ENCODE results near the gene PTPRE. TPM values are rescaled to one million over a fixed set of nuclear protein-coding genes. Genes with fewer than 3 reads are reported as not detected.

The PTPRE gene
- total RNA-seq, 1 experiment from 2014 or later = 7.9 TPM

GRCh38 chr10:128062881-128063563, 156.1 kb downstream of the PTPRE start:
- peaks cover 21% of the 10 kb centered on the region; the same call in 1 of the 2 replicates for H3F3A ChIP-seq (ENCODE audit: insufficient read depth, low read depth)
- H3K9me3 ChIP-seq (ENCODE audit: insufficient read depth, low read depth) = no peaks in the 10 kb centered on the region
- H3K4me1 ChIP-seq (replicated peaks; ENCODE audit: insufficient read depth) = peaks cover 21% of the 10 kb centered on the region
- H3K27ac ChIP-seq = no peak overlapping the region
- H3K9me2 ChIP-seq (ENCODE audit: insufficient read depth) = no peaks in the 10 kb centered on the region
- H3K27me3 ChIP-seq (ENCODE audit: insufficient read depth, low read depth) = no peaks in the 10 kb centered on the region
- no peak overlapping the region for H3K4me3 ChIP-seq
- intact Hi-C loops (cut with micrococcal nuclease; ENCODE audit: unreplicated experiment) = no loop called here
- no peaks in the 10 kb centered on the region for H3K79me2 ChIP-seq (ENCODE audit: low read depth)
- no peaks in the 10 kb centered on the region for H3K36me3 ChIP-seq (ENCODE audit: low read depth)
- no peak overlapping the region for H2AFZ ChIP-seq
- no TSS peak for BruUV-seq (replicated peaks)
- H3K4me2 ChIP-seq = no peak overlapping the region
- ChIA-PET CTCF (interaction anchor here (0.5 kb wide), 1 partner anchor 43 kb away, joined by 3 read pairs; no protein-coding TSS in a partner anchor), POLR2A (ENCODE audit: unreplicated experiment) (no interaction called here)
- no peak for DNase-seq
- H4K20me1 ChIP-seq (ENCODE audit: insufficient read depth) = no peaks in the 10 kb centered on the region
- no peak for TF ChIP-seq EZH2 (IDR thresholded peaks at IDR 0.05; ENCODE audit: low read depth)
- TF ChIP-seq CTCF (conservative IDR thresholded peaks at IDR 0.05) = no peak

- CTCF ChIA-PET = interaction anchor here (0.5 kb wide), 1 partner anchor 43 kb away, joined by 3 read pairs; no protein-coding TSS in a partner anchor
- intact Hi-C loops (cut with micrococcal nuclease; ENCODE audit: unreplicated experiment) = no loop called here
- no peak overlapping the region for H2AFZ ChIP-seq
- no peaks in the 10 kb centered on the region for H3K9me2 ChIP-seq (ENCODE audit: insufficient read depth)
- no peak for TF ChIP-seq EZH2 (IDR thresholded peaks at IDR 0.05; ENCODE audit: low read depth)
- TF ChIP-seq CTCF (conservative IDR thresholded peaks at IDR 0.05) = no peak
- POLR2A ChIA-PET (ENCODE audit: unreplicated experiment) = no interaction called here
- no peak for DNase-seq
- no peak overlapping the region for H3K4me2 ChIP-seq
- H3F3A ChIP-seq (ENCODE audit: insufficient read depth, low read depth) = peaks cover 21% of the 10 kb centered on the region; the same call in 1 of the 2 replicates
- H3K27me3 ChIP-seq (ENCODE audit: insufficient read depth, low read depth) = no peaks in the 10 kb centered on the region
- H3K4me3 ChIP-seq = no peak overlapping the region
- H3K79me2 ChIP-seq (ENCODE audit: low read depth) = no peaks in the 10 kb centered on the region
- H3K36me3 ChIP-seq (ENCODE audit: low read depth) = no peaks in the 10 kb centered on the region
- H3K4me1 ChIP-seq (replicated peaks; ENCODE audit: insufficient read depth) = peaks cover 21% of the 10 kb centered on the region
- BruUV-seq (replicated peaks) = no TSS peak
- H3K9me3 ChIP-seq (ENCODE audit: insufficient read depth, low read depth) = no peaks in the 10 kb centered on the region
- peak overlapping the region; percentile 68 for H3K27ac ChIP-seq
- H4K20me1 ChIP-seq (ENCODE audit: insufficient read depth) = no peaks in the 10 kb centered on the region
Measured at GRCh38 chr10:128063736-128064107, 156.8 kb downstream of the PTPRE start.

- ChIA-PET CTCF (no interaction called here), POLR2A (ENCODE audit: unreplicated experiment) (no interaction called here)
- H4K20me1 ChIP-seq (ENCODE audit: insufficient read depth) = no peaks in the 10 kb centered on the region
- no peaks in the 10 kb centered on the region for H3K9me2 ChIP-seq (ENCODE audit: insufficient read depth)
- TF ChIP-seq EZH2 (IDR thresholded peaks at IDR 0.05; ENCODE audit: low read depth) (no peak), CTCF (conservative IDR thresholded peaks at IDR 0.05) (no peak)
- peaks cover 21% of the 10 kb centered on the region for H3K4me1 ChIP-seq (replicated peaks; ENCODE audit: insufficient read depth)
- peak overlapping the region; percentile 68 for H3K27ac ChIP-seq
- H3K36me3 ChIP-seq (ENCODE audit: low read depth) = no peaks in the 10 kb centered on the region
- DNase-seq = peak in 1 of 2 experiments; percentile 84
- H3K4me2 ChIP-seq = peak overlapping the region; percentile 45
- H3K9me3 ChIP-seq (ENCODE audit: insufficient read depth, low read depth) = no peaks in the 10 kb centered on the region
- no peak overlapping the region for H2AFZ ChIP-seq
- no peaks in the 10 kb centered on the region for H3K27me3 ChIP-seq (ENCODE audit: insufficient read depth, low read depth)
- no peak overlapping the region for H3K4me3 ChIP-seq
- H3F3A ChIP-seq (ENCODE audit: insufficient read depth, low read depth) = peaks cover 21% of the 10 kb centered on the region; the same call in 1 of the 2 replicates
- intact Hi-C loops (cut with micrococcal nuclease; ENCODE audit: unreplicated experiment) = no loop called here
- BruUV-seq (replicated peaks) = no TSS peak
- no peaks in the 10 kb centered on the region for H3K79me2 ChIP-seq (ENCODE audit: low read depth)
Measured at GRCh38 chr10:128064108-128064969, 157.4 kb downstream of the PTPRE start.
